Panc1 (cell line): Measurements from ENCODE around the gene ZNF516.

Experiments
- CTCF ChIP-seq: fragments of 450-650 bp; IDR thresholded peaks from 2 replicates; pipeline ENCODE4 v1.5.1; 2017; ENCODE audit warnings: mild to moderate bottlenecking
- POLR2AphosphoS5 ChIP-seq: IDR thresholded peaks from 2 replicates; pipeline ENCODE4 v1.6.1; 2012; ENCODE audit warnings: mild to moderate bottlenecking, low read depth, low read length, moderate library complexity
- REST ChIP-seq, 2 experiments: IDR thresholded peaks; 2 replicates each; pipeline ENCODE4 v1.6.1; 2011 to 2012; ENCODE audit warnings: low read depth in 2 of 2, control low read depth in 1 of 2, low read length in 1 of 2, mild to moderate bottlenecking in 1 of 2, moderate library complexity in 1 of 2; ENCODE audit not compliant: insufficient read depth in 1 of 2
- TCF7L2 ChIP-seq: IDR thresholded peaks from 2 replicates; pipeline ENCODE4 v1.6.1; 2011; ENCODE audit warnings: mild to moderate bottlenecking, low read depth, low read length, inconsistent platforms

- no peak for TF ChIP-seq POLR2AphosphoS5
- no peak for TF ChIP-seq CTCF
- no peak for TF ChIP-seq REST (IDR thresholded peaks at IDR 0.05; ENCODE audit: insufficient read depth in 1 of 2, low read depth in 2 of 2, low read length in 1 of 2)
- TF ChIP-seq TCF7L2 = no peak
These were observed 123.5 kb downstream of the ZNF516 start for GRCh38 chr18:76371301-76372203.
